T-helper 2 cell treated with Interferon-gamma antibody and Interleukin-4, amounts not matched to agents 100 ng/mL and 5 ng/mL, for 36 hours (primary cell): ENCODE data around the gene DDX43. TPM values are rescaled to one million over a fixed set of nuclear protein-coding genes. Genes with fewer than 3 reads are reported as not detected.

Source experiments
- total RNA-seq: library from RNA; stranded (reverse); gene quantifications from 2 replicates; pipeline ENCODE4 v1.2.3, GENCODE V29; 2022

DDX43 gene
- total RNA-seq, 1 donor from 2014 or later: 1.3 TPM

Other genes starting within 250 kb of the DDX43 start
- 0.32 TPM in 1 of 2 replicates, not detected in the other for gene KHDC1L, start 169.3 kb upstream of the DDX43 start, total RNA-seq
- gene KHDC1, start 131.6 kb upstream of the DDX43 start, total RNA-seq: 6.5 and 7.2 TPM in 2 replicates
- not detected in 2 replicates for gene DPPA5, start 40.6 kb upstream of the DDX43 start, total RNA-seq
- gene KHDC3L, start 32.2 kb upstream of the DDX43 start, total RNA-seq: not detected in 2 replicates
- gene OOEP, start 24.9 kb upstream of the DDX43 start, total RNA-seq: 0.66 and 0.84 TPM in 2 replicates
- 45.8 and 46.5 TPM in 2 replicates for gene CGAS, start 57.5 kb downstream of the DDX43 start, total RNA-seq
- 48.0 and 56.4 TPM in 2 replicates for gene MTO1, start 66.9 kb downstream of the DDX43 start, total RNA-seq
- gene EEF1A1, start 126.2 kb downstream of the DDX43 start, total RNA-seq: 8,824 and 8,837 TPM in 2 replicates